ENCODE measurements around the gene MT1F. TPM values are rescaled to one million over a fixed set of nuclear protein-coding genes. Genes with fewer than 3 reads are reported as not detected.

MT1F gene
- total RNA-seq, 2 experiments from 2014 or later = 13.1 to 13.2 TPM

Other genes with a start within 250 kb of the MT1F start
- gene AMFR, start 232.4 kb upstream of the MT1F start, total RNA-seq = 10 to 100 TPM; 45.0 to 45.1 TPM
- gene NUDT21, start 206.6 kb upstream of the MT1F start, total RNA-seq = 100 to 1,000 TPM; 319 to 323 TPM
- 10 to 100 TPM; 76.6 to 78.5 TPM for gene OGFOD1, start 206.4 kb upstream of the MT1F start, total RNA-seq
- 1 to 10 TPM; 9.3 to 9.6 TPM for gene BBS2, start 137.9 kb upstream of the MT1F start, total RNA-seq
- not detected for gene MT4, start 92.9 kb upstream of the MT1F start, total RNA-seq
- 10 to 100 TPM; 24.3 to 25.6 TPM for gene MT3, start 68.4 kb upstream of the MT1F start, total RNA-seq
- 100 to 1,000 TPM; 124 to 126 TPM for gene MT2A, start 49.4 kb upstream of the MT1F start, total RNA-seq
- gene MT1E, start 32.2 kb upstream of the MT1F start, total RNA-seq = 10 to 100 TPM; 67.1 to 68.9 TPM
- not detected for gene MT1M, start 25.3 kb upstream of the MT1F start, total RNA-seq
- not detected for gene MT1A, start 19.3 kb upstream of the MT1F start, total RNA-seq
- gene MT1B, start 6.1 kb upstream of the MT1F start, total RNA-seq = not detected
- 10 to 100 TPM; 35.8 to 41.8 TPM for gene MT1G, start 10.1 kb downstream of the MT1F start, total RNA-seq
- gene MT1H, start 11.9 kb downstream of the MT1F start, total RNA-seq = 1 to 10 TPM; 2.3 to 3.3 TPM
- gene MT1X, start 24.5 kb downstream of the MT1F start, total RNA-seq = 10 to 100 TPM; 71.4 to 72.3 TPM
- 100 to 1,000 TPM; 153 to 172 TPM for gene NUP93, start 72.2 kb downstream of the MT1F start, total RNA-seq
- gene SLC12A3, start 207.2 kb downstream of the MT1F start, total RNA-seq = under 1 TPM in 1 of 2 experiments, not detected in 1; 0.04 TPM

Data from activated naive CD8-positive, alpha-beta T cell treated with anti-CD3 and anti-CD28 coated beads for 36 hours (primary cell).